GM18868 (cell line): Measurements from ENCODE around the gene GSE1.

Experiments
- ATAC-seq: cut with Tn5 transposase; IDR thresholded peaks from one replicate; pipeline ENCODE4 v1.9.1; 2021; ENCODE audit warnings: mild to moderate bottlenecking, moderate library complexity; ENCODE audit not compliant: unreplicated experiment

The GSE1 gene

GRCh38 chr16:85658504-85659326, 45.6 kb downstream of the GSE1 start:
- ATAC-seq: no peak

- no peak for ATAC-seq
Measured at GRCh38 chr16:85659336-85659735, 46.2 kb downstream of the GSE1 start.

- ATAC-seq: no peak
Measured at GRCh38 chr16:85659805-85660511, 46.8 kb downstream of the GSE1 start.

GRCh38 chr16:85660843-85661739, 48.0 kb downstream of the GSE1 start:
- ATAC-seq: no peak

GRCh38 chr16:85661740-85662481, 48.8 kb downstream of the GSE1 start:
- no peak for ATAC-seq

GRCh38 chr16:85662482-85662812, 49.3 kb downstream of the GSE1 start:
- no peak for ATAC-seq

- ATAC-seq: no peak
Measured at GRCh38 chr16:85662976-85663830, 50.1 kb downstream of the GSE1 start.

- no peak for ATAC-seq
Measured at GRCh38 chr16:85663891-85664321, 50.8 kb downstream of the GSE1 start.

- ATAC-seq: no peak
Measured at GRCh38 chr16:85664580-85665372, 51.7 kb downstream of the GSE1 start.

- ATAC-seq: no peak
Measured at GRCh38 chr16:85665373-85665740, 52.2 kb downstream of the GSE1 start.

- ATAC-seq: no peak
Measured at GRCh38 chr16:85665929-85666328, 52.8 kb downstream of the GSE1 start.

GRCh38 chr16:85667261-85667660, 54.1 kb downstream of the GSE1 start:
- no peak for ATAC-seq

- ATAC-seq: no peak
Measured at GRCh38 chr16:85667841-85668413, 54.8 kb downstream of the GSE1 start.

GRCh38 chr16:85668676-85669424, 55.7 kb downstream of the GSE1 start:
- no peak for ATAC-seq

- no peak for ATAC-seq
Measured at GRCh38 chr16:85670840-85671239, 57.7 kb downstream of the GSE1 start.

- ATAC-seq: no peak
Measured at GRCh38 chr16:85673529-85674417, 60.7 kb downstream of the GSE1 start.

- ATAC-seq: no peak
Measured at GRCh38 chr16:85674418-85674755, 61.3 kb downstream of the GSE1 start.
